Liver (tissue), 9 donors: ENCODE measurements around the gene GATAD2B. TPM values are rescaled to one million over a fixed set of nuclear protein-coding genes. Genes with fewer than 3 reads are reported as not detected.

Experiments
- DNase-seq: peaks from one replicate; pipeline ENCODE4 v3.0.0-alpha.2; 2017; ENCODE audit warnings: low spot score
- H3K27ac ChIP-seq, 2 donors: one replicate each; pipeline ENCODE4 v1.7.0; 2013; ENCODE audit warnings: inconsistent platforms in 2 of 2, low read length in 2 of 2, control low read depth in 1 of 2, low read depth in 1 of 2, mild to moderate bottlenecking in 1 of 2
- H3K27me3 ChIP-seq, 4 donors: one replicate each; pipeline versions ENCODE4 v1.6.1 to v1.7.0; 2013; ENCODE audit warnings: low read length in 3 of 4, inconsistent platforms in 1 of 4, mild to moderate bottlenecking in 1 of 4, moderate library complexity in 1 of 4; ENCODE audit not compliant: control insufficient read depth in 4 of 4, insufficient read depth in 4 of 4
- H3K36me3 ChIP-seq, 4 donors: one replicate each; pipeline versions ENCODE4 v1.6.1 to v1.7.0; 2013; ENCODE audit warnings: low read length in 3 of 4, mild to moderate bottlenecking in 3 of 4, low read depth in 1 of 4, moderate library complexity in 1 of 4; ENCODE audit not compliant: control insufficient read depth in 4 of 4, insufficient read depth in 3 of 4
- H3K4me1 ChIP-seq, 4 donors: one replicate each; pipeline versions ENCODE4 v1.6.1 to v1.7.0; 2013; ENCODE audit warnings: low read length in 3 of 4, mild to moderate bottlenecking in 3 of 4, moderate library complexity in 1 of 4; ENCODE audit not compliant: control insufficient read depth in 4 of 4, insufficient read depth in 4 of 4
- H3K4me3 ChIP-seq, 3 donors: one replicate each; pipeline versions ENCODE4 v1.6.1 to v1.7.0; 2013; ENCODE audit warnings: low read length in 3 of 3, control low read depth in 1 of 3, low read depth in 1 of 3, mild to moderate bottlenecking in 1 of 3
- H3K9ac ChIP-seq, 2 donors: one replicate each; pipeline ENCODE4 v1.7.0; 2013; ENCODE audit warnings: low read length in 2 of 2, mild to moderate bottlenecking in 2 of 2, moderate library complexity in 2 of 2, control low read depth in 1 of 2, low read depth in 1 of 2
- H3K9me3 ChIP-seq, 4 donors: one replicate each; pipeline versions ENCODE4 v1.6.1 to v1.7.0; 2013; ENCODE audit warnings: low read length in 3 of 4; ENCODE audit not compliant: control insufficient read depth in 4 of 4
- EGR1 ChIP-seq, 2 donors: IDR thresholded peaks; 2 replicates each; pipeline ENCODE4 v1.6.1; 2016 to 2018; ENCODE audit warnings: antibody characterized with exemption in 2 of 2, low read depth in 2 of 2
- FOXA1 ChIP-seq: IDR thresholded peaks from 2 replicates; pipeline ENCODE4 v1.6.1; 2016; ENCODE audit warnings: antibody characterized with exemption
- FOXA2 ChIP-seq: IDR thresholded peaks from 2 replicates; pipeline ENCODE4 v1.6.1; 2016; ENCODE audit warnings: antibody characterized with exemption
- GABPA ChIP-seq, 2 donors: IDR thresholded peaks in 1 of 2; conservative IDR thresholded peaks in 1 of 2; 2 replicates each; pipeline ENCODE4 v1.6.1; 2016; ENCODE audit warnings: antibody characterized with exemption in 2 of 2, mild to moderate bottlenecking in 1 of 2, moderate library complexity in 1 of 2
- HNF4A ChIP-seq, 2 donors: conservative IDR thresholded peaks; 2 replicates each; pipeline ENCODE4 v1.6.1; 2016; ENCODE audit warnings: antibody characterized with exemption in 2 of 2, mild to moderate bottlenecking in 2 of 2
- HNF4G ChIP-seq: IDR thresholded peaks from 2 replicates; pipeline ENCODE4 v1.6.1; 2016; ENCODE audit warnings: antibody characterized with exemption
- NR2F2 ChIP-seq: IDR thresholded peaks from 2 replicates; pipeline ENCODE4 v1.6.1; 2016; ENCODE audit warnings: antibody characterized with exemption
- RAD21 ChIP-seq, 2 donors: IDR thresholded peaks; 2 replicates each; pipeline ENCODE4 v1.6.1; 2016; ENCODE audit warnings: antibody characterized with exemption in 2 of 2, mild to moderate bottlenecking in 2 of 2
- RXRA ChIP-seq, 2 donors: IDR thresholded peaks; 2 replicates each; pipeline ENCODE4 v1.6.1; 2017 to 2018; ENCODE audit warnings: antibody characterized with exemption in 2 of 2, mild to moderate bottlenecking in 1 of 2
- SP1 ChIP-seq: IDR thresholded peaks from 2 replicates; pipeline ENCODE4 v1.6.1; 2018; ENCODE audit warnings: antibody characterized with exemption, mild to moderate bottlenecking
- TAF1 ChIP-seq: conservative IDR thresholded peaks from 2 replicates; pipeline ENCODE4 v1.6.1; 2016; ENCODE audit warnings: antibody characterized with exemption, mild to moderate bottlenecking
- YY1 ChIP-seq: IDR thresholded peaks from 2 replicates; pipeline ENCODE4 v1.6.1; 2016; ENCODE audit warnings: antibody characterized with exemption, mild to moderate bottlenecking
- WGBS: extraction: QIAGEN DNeasy Blood & Tissue Kit; methylation state at CpG from one replicate; pipeline ENCODE4 v1.1.7; 2013; 5-methylcytosine and 5-hydroxymethylcytosine counted together
- polyA plus RNA-seq, 2 donors: library from polyadenylated mRNA; stranded (reverse) in 1 of 2; unstranded in 1 of 2; fragments of 200-250 nt in 1 of 2; fragments of >200 nt in 1 of 2; fragmentation: Nextera tagmentation in 1 of 2; extraction: Ambion mirVana in 1 of 2; gene quantifications; one replicate each; pipeline versions ENCODE4 v1.2.1 to v1.2.3, GENCODE V29; 2013 to 2015
- total RNA-seq, 2 donors: library from RNA; depleted of rRNA; stranded (reverse); fragments of >200 nt; gene quantifications; one replicate each; pipeline ENCODE4 v1.2.3, GENCODE V29; 2014
- TF ChIP-seq, protein P1 (sequence below): IDR thresholded peaks from 2 replicates; pipeline ENCODE4 v1.6.1; 2016; ENCODE audit warnings: antibody characterized with exemption
- TF ChIP-seq, protein P2 (sequence below): IDR thresholded peaks from 2 replicates; pipeline ENCODE4 v1.6.1; 2016; ENCODE audit warnings: antibody characterized with exemption
- TF ChIP-seq, protein P3 (sequence below): fragments of 150-350 bp; IDR thresholded peaks from 2 replicates; pipeline ENCODE4 v1.5.1; 2017; ENCODE audit warnings: improper control_type of control experiment, low read depth, low read length; ENCODE audit not compliant: missing input control
- TF ChIP-seq, protein P4 (sequence below): IDR thresholded peaks from 2 replicates; pipeline ENCODE4 v1.6.1; 2016; ENCODE audit warnings: antibody characterized with exemption
- TF ChIP-seq, protein P5 (sequence below): IDR thresholded peaks from 2 replicates; pipeline ENCODE4 v1.6.1; 2016; ENCODE audit warnings: antibody characterized with exemption, mild to moderate bottlenecking
- donor health status: healthy.
- donor health status: healthy.
- donor health status: healthy.
- donor health status: healthy.
- donor health status: healthy.

Gene GATAD2B
- total and polyA plus RNA-seq, 4 donors: 3.2 to 4.9 (median 3.9) TPM

DNA sequence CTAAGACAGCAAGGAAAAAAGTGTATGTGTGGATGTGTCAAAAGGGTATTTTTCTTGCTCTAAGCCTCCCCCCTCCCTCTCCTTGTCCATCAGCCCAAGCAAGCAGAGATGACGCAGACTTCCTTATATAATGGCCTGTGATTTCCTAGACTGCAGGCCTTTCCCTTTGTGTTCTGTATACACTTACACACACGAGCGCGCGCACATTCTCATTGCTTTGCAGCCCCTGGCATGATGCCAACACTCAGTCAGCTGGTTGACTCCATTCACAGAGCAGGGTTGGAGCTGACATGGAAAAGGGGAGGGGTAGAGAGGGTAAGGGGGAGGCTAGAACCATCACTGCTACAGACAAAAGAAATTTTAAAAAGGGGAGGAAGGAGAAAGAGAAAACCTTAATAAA is 41.8 kb downstream of the GATAD2B start:
- peaks cover 0 to 6% (median 4%) of the 10 kb centered on the region in 4 donors for H3K4me1 ChIP-seq
- H3K27ac ChIP-seq: peak overlapping the region in 1 of 2 donors; percentile 12
- no peak overlapping the region for H3K4me3 ChIP-seq
- 37% methylated on average over 5 of the region's 5 CpGs for WGBS
- peak; percentile 76 for DNase-seq
- TF ChIP-seq, protein P1, sequence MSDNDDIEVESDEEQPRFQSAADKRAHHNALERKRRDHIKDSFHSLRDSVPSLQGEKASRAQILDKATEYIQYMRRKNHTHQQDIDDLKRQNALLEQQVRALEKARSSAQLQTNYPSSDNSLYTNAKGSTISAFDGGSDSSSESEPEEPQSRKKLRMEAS: no peak
- TF ChIP-seq RAD21 (IDR thresholded peaks at IDR 0.05) (no peak), EGR1 (IDR thresholded peaks at IDR 0.05; ENCODE audit: low read depth in 2 of 2) (no peak), SP1 (no peak), HNF4A (conservative IDR thresholded peaks at IDR 0.05) (no peak), NR2F2 (no peak), GABPA (IDR thresholded peaks at IDR 0.05 in 1 of 2, conservative IDR thresholded peaks at IDR 0.05 in 1 of 2) (no peak), HNF4G (no peak), TAF1 (no peak), FOXA1 (no peak), YY1 (no peak), RXRA (IDR thresholded peaks at IDR 0.05) (no peak), FOXA2 (no peak)
- TF ChIP-seq, protein P2, sequence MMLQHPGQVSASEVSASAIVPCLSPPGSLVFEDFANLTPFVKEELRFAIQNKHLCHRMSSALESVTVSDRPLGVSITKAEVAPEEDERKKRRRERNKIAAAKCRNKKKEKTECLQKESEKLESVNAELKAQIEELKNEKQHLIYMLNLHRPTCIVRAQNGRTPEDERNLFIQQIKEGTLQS: no peak
- TF ChIP-seq, protein P3, sequence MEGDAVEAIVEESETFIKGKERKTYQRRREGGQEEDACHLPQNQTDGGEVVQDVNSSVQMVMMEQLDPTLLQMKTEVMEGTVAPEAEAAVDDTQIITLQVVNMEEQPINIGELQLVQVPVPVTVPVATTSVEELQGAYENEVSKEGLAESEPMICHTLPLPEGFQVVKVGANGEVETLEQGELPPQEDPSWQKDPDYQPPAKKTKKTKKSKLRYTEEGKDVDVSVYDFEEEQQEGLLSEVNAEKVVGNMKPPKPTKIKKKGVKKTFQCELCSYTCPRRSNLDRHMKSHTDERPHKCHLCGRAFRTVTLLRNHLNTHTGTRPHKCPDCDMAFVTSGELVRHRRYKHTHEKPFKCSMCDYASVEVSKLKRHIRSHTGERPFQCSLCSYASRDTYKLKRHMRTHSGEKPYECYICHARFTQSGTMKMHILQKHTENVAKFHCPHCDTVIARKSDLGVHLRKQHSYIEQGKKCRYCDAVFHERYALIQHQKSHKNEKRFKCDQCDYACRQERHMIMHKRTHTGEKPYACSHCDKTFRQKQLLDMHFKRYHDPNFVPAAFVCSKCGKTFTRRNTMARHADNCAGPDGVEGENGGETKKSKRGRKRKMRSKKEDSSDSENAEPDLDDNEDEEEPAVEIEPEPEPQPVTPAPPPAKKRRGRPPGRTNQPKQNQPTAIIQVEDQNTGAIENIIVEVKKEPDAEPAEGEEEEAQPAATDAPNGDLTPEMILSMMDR: no peak
- TF ChIP-seq, protein P4, sequence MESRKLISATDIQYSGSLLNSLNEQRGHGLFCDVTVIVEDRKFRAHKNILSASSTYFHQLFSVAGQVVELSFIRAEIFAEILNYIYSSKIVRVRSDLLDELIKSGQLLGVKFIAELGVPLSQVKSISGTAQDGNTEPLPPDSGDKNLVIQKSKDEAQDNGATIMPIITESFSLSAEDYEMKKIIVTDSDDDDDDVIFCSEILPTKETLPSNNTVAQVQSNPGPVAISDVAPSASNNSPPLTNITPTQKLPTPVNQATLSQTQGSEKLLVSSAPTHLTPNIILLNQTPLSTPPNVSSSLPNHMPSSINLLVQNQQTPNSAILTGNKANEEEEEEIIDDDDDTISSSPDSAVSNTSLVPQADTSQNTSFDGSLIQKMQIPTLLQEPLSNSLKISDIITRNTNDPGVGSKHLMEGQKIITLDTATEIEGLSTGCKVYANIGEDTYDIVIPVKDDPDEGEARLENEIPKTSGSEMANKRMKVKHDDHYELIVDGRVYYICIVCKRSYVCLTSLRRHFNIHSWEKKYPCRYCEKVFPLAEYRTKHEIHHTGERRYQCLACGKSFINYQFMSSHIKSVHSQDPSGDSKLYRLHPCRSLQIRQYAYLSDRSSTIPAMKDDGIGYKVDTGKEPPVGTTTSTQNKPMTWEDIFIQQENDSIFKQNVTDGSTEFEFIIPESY: no peak
- TF ChIP-seq, protein P5, sequence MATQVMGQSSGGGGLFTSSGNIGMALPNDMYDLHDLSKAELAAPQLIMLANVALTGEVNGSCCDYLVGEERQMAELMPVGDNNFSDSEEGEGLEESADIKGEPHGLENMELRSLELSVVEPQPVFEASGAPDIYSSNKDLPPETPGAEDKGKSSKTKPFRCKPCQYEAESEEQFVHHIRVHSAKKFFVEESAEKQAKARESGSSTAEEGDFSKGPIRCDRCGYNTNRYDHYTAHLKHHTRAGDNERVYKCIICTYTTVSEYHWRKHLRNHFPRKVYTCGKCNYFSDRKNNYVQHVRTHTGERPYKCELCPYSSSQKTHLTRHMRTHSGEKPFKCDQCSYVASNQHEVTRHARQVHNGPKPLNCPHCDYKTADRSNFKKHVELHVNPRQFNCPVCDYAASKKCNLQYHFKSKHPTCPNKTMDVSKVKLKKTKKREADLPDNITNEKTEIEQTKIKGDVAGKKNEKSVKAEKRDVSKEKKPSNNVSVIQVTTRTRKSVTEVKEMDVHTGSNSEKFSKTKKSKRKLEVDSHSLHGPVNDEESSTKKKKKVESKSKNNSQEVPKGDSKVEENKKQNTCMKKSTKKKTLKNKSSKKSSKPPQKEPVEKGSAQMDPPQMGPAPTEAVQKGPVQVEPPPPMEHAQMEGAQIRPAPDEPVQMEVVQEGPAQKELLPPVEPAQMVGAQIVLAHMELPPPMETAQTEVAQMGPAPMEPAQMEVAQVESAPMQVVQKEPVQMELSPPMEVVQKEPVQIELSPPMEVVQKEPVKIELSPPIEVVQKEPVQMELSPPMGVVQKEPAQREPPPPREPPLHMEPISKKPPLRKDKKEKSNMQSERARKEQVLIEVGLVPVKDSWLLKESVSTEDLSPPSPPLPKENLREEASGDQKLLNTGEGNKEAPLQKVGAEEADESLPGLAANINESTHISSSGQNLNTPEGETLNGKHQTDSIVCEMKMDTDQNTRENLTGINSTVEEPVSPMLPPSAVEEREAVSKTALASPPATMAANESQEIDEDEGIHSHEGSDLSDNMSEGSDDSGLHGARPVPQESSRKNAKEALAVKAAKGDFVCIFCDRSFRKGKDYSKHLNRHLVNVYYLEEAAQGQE: no peak
- H3K36me3 ChIP-seq: no peaks in the 10 kb centered on the region
- no peaks in the 10 kb centered on the region for H3K27me3 ChIP-seq
- H3K9me3 ChIP-seq: no peaks in the 10 kb centered on the region
- peak overlapping the region in 1 of 2 donors; percentile 43 for H3K9ac ChIP-seq
